H1 (cell line): ENCODE data around the gene CHCHD3. TPM values are rescaled to one million over a fixed set of nuclear protein-coding genes. Genes with fewer than 3 reads are reported as not detected.

Experiments
- BRCA1 ChIP-seq: IDR thresholded peaks from 2 replicates; pipeline ENCODE4 v1.6.1; 2012; ENCODE audit warnings: low read depth, low read length, improper control_type of control experiment
- SIX5 ChIP-seq: IDR thresholded peaks from 2 replicates; pipeline ENCODE4 v1.6.1; 2011; ENCODE audit warnings: mild to moderate bottlenecking, low read depth, low read length
- polyA plus RNA-seq, 7 experiments: library from polyadenylated mRNA; depleted of rRNA in 3 of 7; stranded (reverse) in 5 of 7; unstranded in 2 of 7; fragments of >200 nt in 5 of 7; fragments of 200-250 nt in 2 of 7; gene quantifications; 1 replicate in 5 of 7; 2 replicates in 1 of 7; 4 replicates in 1 of 7; pipeline versions ENCODE4 v1.2.1 to v1.2.3, GENCODE V29; 2011 to 2013; ENCODE audit warnings: missing spikeins in 2 of 7, mixed read lengths in 2 of 7
- total RNA-seq: library from RNA; stranded (reverse); fragmentation: NEBNext Ultra II Directional; extraction: Animal tissue kit (Norgen Biotek cat#: 25700); gene quantifications from 2 replicates; pipeline ENCODE4 v1.2.1, GENCODE V29; 2021
- TF ChIP-seq, protein P1 (sequence below): fragments of 300-600 bp; sonication (generic); IDR thresholded peaks from 2 replicates; pipeline ENCODE4 v1.7.1; 2012; ENCODE audit warnings: low read length, moderate library complexity, mild to moderate bottlenecking, inconsistent platforms; ENCODE audit not compliant: insufficient replicate concordance

The CHCHD3 gene
- total and polyA plus RNA-seq, 2 of the 8 experiments (the other 6 are each of a cell fraction or from before 2014, with no cell fraction given): 42.9 to 137 TPM

GRCh38 chr7:132935608-132936007, 146.3 kb downstream of the CHCHD3 start (continued):
- TF ChIP-seq, protein P1, sequence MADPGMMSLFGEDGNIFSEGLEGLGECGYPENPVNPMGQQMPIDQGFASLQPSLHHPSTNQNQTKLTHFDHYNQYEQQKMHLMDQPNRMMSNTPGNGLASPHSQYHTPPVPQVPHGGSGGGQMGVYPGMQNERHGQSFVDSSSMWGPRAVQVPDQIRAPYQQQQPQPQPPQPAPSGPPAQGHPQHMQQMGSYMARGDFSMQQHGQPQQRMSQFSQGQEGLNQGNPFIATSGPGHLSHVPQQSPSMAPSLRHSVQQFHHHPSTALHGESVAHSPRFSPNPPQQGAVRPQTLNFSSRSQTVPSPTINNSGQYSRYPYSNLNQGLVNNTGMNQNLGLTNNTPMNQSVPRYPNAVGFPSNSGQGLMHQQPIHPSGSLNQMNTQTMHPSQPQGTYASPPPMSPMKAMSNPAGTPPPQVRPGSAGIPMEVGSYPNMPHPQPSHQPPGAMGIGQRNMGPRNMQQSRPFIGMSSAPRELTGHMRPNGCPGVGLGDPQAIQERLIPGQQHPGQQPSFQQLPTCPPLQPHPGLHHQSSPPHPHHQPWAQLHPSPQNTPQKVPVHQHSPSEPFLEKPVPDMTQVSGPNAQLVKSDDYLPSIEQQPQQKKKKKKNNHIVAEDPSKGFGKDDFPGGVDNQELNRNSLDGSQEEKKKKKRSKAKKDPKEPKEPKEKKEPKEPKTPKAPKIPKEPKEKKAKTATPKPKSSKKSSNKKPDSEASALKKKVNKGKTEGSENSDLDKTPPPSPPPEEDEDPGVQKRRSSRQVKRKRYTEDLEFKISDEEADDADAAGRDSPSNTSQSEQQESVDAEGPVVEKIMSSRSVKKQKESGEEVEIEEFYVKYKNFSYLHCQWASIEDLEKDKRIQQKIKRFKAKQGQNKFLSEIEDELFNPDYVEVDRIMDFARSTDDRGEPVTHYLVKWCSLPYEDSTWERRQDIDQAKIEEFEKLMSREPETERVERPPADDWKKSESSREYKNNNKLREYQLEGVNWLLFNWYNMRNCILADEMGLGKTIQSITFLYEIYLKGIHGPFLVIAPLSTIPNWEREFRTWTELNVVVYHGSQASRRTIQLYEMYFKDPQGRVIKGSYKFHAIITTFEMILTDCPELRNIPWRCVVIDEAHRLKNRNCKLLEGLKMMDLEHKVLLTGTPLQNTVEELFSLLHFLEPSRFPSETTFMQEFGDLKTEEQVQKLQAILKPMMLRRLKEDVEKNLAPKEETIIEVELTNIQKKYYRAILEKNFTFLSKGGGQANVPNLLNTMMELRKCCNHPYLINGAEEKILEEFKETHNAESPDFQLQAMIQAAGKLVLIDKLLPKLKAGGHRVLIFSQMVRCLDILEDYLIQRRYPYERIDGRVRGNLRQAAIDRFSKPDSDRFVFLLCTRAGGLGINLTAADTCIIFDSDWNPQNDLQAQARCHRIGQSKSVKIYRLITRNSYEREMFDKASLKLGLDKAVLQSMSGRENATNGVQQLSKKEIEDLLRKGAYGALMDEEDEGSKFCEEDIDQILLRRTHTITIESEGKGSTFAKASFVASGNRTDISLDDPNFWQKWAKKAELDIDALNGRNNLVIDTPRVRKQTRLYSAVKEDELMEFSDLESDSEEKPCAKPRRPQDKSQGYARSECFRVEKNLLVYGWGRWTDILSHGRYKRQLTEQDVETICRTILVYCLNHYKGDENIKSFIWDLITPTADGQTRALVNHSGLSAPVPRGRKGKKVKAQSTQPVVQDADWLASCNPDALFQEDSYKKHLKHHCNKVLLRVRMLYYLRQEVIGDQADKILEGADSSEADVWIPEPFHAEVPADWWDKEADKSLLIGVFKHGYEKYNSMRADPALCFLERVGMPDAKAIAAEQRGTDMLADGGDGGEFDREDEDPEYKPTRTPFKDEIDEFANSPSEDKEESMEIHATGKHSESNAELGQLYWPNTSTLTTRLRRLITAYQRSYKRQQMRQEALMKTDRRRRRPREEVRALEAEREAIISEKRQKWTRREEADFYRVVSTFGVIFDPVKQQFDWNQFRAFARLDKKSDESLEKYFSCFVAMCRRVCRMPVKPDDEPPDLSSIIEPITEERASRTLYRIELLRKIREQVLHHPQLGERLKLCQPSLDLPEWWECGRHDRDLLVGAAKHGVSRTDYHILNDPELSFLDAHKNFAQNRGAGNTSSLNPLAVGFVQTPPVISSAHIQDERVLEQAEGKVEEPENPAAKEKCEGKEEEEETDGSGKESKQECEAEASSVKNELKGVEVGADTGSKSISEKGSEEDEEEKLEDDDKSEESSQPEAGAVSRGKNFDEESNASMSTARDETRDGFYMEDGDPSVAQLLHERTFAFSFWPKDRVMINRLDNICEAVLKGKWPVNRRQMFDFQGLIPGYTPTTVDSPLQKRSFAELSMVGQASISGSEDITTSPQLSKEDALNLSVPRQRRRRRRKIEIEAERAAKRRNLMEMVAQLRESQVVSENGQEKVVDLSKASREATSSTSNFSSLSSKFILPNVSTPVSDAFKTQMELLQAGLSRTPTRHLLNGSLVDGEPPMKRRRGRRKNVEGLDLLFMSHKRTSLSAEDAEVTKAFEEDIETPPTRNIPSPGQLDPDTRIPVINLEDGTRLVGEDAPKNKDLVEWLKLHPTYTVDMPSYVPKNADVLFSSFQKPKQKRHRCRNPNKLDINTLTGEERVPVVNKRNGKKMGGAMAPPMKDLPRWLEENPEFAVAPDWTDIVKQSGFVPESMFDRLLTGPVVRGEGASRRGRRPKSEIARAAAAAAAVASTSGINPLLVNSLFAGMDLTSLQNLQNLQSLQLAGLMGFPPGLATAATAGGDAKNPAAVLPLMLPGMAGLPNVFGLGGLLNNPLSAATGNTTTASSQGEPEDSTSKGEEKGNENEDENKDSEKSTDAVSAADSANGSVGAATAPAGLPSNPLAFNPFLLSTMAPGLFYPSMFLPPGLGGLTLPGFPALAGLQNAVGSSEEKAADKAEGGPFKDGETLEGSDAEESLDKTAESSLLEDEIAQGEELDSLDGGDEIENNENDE: no peak
- TF ChIP-seq SIX5 (no peak), BRCA1 (no peak)
